HG03460 (cell line): Measurements from ENCODE around the gene HRH1.
"Not testable (repeated sequence)": the region's sequence is repeated elsewhere in the genome, so short reads cannot be mapped to it uniquely, and the experiment has no call there.

ENCODE experiments used
- ATAC-seq: cut with Tn5 transposase; IDR thresholded peaks from one replicate; pipeline ENCODE4 v1.9.1; 2021; ENCODE audit not compliant: unreplicated experiment

The HRH1 gene

DNA sequence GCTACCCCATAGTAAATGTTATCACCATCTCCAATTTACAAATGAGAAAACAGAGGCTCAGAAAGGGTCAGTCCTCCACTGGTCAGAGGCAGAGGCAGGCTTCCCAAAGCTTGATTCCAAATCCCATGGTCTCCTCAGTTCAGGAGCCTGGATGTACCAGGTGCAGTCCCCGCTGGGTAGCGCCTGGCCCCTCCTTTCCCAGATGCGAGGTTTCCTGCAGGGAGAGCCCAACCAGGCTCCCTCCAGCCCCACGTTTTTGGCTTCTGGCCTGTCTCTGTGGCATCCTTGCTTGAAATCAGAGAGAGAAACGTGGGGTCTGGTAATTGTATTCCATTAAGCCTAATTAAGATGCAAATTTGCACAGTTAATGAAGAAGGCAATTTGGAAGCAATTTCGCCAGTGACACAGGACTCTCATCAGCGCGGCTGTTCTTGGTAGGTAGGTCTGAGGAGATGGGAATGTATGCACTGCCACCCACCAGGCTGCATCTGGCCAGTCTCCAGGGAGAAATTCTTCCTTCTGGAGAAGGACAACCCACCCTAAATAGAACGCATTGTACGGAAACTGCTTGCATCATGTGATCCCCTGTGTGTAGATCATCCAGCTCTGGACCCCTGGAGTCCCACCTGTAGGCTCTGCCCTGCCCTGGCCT is 50.5 kb downstream of the HRH1 start:
- no peak for ATAC-seq

DNA sequence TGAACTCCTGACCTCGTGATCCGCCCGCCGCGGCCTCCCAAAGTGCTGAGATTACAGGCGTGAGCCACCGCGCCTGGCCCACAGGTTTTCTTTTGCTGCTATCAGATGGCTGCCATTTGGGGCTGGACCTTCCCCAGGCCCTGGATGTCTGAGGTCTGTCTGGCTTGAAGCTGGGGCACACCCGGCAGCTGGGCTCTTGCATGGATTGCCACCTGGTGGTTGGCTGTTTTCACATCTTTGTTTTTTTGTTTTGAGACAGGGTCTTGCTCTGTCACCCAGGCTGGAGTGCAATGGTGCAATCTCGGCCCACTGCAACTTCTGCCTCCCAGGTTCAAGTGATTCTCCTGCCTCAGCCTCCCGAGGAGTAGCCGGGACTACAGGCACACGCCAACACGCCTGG is 51.6 kb downstream of the HRH1 start:
- ATAC-seq = not testable (repeated sequence)

DNA sequence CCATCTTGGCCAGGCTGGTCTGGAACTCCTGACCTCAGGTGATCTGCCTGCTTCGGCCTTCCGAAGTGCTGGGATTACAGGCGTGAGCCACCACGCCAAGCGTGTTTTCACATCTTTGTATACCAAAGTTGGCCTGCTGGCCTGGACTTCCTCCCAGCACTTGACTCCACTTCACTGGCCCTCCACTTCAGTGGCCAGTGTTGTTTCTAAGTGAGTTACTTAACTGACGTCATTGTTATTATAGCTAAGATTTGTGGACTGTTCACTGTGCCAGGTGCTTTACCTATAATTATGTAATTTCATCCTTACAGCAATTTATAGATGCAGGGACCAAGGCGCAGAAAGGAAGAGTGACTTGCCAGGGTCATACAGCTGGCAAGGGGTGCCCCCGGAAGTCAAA is 52.0 kb downstream of the HRH1 start:
- ATAC-seq = no peak

DNA sequence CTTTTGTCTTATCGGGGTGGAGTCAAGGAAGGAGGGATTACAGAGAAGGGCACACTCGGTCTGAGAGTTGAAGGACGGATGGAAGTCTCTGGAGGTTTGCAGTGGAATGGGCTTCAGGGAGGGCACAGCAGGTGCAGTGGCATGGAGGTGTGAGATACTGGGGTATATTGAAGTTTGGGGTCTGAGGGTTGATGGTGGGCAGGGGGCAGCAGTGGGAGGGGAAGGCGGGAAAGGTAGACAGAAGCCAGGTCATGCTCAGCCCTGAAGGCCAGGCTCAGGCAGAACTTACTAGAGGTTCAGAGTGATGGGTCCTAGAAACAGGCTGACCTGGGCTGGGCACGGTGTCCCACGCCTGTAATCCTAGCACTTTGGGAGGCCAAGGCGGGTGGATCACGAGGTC is 52.7 kb downstream of the HRH1 start:
- ATAC-seq = no peak

DNA sequence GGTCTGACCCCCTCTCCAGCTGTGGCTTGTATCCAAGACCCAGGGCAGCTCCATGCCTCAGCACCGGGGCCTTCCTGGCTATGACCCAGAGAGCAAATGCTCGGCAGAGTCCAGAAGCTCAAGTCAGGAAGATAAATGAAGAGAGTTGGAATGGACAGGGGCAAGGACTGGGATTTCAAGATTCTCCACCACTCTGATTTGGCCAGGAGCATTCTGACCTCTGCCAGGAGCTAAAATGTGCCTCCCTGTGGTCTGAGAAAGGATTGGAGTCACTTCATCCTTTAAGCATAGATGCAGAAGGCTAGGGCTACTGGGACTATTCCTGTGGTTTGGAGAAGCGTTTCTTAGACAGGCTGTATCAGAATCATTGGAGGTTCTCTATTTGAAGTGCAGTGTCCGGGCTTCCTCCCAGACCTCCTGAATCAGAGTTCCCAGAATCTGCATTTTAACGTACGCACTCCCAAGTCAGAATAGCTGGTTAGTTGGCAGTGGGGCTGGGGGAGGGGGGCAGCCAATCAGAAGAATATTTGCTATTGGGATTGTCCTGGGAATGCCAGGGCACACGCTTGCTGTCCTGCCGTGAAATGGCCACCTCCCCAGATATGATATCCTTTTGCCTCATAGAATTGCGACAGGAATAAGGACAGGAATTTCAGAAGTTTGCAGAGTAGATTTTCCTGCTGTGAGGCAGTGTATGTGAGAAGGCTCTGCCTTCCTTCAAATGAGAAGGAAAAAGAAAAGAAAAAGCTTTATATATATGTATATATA is 57.4 kb downstream of the HRH1 start:
- ATAC-seq = no peak

DNA sequence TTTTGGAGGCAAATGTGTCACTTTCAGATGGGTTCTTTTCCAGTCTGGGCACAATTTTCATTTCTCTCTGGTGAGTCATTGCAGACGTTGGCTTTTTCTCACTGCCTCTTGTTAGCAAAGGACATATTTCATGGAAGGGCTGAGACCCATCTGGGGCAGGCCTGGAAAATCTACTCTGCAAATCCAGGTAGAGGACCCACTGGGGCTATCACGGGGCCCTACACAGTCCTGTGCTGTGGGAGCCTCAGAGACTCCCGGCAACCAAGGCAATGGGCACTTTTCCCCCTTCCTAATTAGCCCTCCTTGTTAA is 58.0 kb downstream of the HRH1 start:
- no peak for ATAC-seq

DNA sequence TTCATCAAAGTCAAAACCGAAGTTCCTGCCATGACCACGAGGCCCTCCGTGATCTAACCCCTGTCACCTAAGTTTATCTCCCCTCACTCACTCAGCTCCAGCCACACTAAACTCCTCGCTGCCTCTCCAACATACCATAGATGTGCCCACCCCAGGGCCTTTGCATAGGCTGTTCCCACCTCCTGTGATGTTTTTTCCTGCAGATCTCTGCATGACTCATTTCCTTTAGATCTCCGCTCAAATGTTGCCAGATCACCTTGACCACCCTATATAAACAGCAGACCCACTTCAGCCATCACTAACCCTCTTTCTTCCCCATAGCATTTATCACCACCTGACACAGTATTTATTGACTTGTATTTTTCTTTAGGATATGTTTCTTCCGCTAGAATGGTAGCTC is 58.5 kb downstream of the HRH1 start:
- no peak for ATAC-seq

DNA sequence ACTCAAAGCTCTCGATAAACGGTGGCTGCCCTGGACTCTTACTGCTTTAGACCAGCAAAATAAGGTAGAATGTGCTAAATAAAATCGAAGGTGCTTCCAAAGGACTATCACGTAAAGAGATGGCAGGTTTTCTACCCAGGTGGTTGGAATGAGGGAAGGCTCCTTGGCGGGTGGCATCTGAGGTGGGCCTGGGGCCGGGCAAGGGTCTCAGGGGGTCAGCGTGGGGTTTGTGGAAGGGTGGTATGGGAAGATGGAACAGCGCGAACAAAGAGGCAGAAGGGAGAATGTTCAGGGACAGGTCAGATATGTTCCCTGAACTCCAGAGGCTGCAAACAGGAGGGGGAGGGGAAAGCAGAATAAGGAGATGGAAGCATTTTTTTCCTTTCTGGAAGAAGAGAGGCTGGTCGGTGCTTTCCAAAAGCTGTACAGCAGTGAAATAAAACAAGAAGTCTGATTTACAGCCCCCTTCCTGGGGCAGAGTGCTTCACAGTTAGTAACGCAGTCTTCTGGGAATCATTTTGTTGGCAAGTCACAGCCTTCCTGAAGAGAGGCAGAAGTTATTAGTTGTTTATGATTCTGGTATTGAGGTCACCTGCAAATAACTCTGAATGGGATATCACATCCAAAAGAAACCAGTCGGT is 59.6 kb downstream of the HRH1 start:
- no peak for ATAC-seq

DNA sequence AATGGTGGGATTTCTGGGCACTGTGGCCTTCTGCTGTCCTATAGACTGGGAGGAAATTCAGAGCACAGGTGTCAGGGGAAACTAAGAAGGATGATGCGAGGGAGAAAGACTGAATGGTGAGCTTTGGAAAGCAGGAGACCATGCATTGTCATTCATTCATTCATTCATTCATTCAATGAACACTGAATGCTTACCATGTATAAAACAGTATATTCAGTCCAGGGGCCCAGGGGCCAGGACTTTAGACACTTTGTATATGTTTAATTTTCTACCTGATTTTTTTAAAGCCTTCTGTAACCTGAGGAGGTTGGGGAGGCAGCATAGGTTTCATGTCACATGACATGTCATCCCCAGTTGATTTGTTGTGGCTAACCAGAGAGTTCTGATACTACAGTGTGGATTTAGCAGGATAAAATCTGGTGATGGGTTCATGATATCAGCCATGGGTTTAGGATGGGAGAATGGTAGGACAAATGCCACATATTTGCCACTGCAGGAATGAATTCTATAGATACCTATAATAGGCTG is 60.2 kb downstream of the HRH1 start:
- ATAC-seq = no peak

DNA sequence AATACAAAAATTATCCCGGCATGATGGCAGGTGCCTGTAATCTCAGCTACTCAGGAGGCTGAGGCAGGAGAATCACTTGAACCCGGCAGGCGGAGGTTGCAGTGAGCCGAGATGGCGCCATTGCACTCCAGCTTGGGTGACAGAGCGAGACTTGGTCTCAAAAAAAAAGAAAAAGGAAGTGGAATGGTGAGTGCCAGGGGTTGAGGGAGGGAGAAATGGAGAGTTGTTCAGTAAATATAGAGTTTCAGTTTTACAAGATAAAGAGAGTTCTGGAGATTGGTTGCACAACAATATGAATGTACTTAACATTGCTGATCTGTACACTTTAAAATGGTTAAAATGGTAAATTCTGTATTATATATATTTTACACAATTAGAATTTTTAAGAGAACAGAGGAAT is 63.1 kb downstream of the HRH1 start:
- not testable (repeated sequence) for ATAC-seq

DNA sequence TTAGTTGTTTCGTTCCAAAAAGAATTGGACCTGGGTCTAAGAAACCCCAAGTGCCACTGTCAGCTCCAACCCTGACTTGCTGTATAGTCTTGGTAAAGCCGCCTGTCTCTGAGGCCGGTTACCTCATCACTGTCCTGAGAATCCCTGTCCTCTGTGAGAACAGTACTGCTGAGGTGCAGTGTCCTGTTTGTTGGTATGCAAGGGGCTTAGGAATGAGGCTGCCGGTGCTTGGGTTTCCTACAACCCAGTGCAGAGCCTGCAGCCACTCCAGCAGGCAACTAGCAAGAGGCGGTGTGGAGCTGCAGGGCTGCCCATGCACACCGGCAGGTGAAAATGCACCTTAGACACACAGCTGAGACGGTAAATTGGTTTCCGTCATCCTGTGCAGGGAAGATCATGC is 65.9 kb downstream of the HRH1 start:
- no peak for ATAC-seq

DNA sequence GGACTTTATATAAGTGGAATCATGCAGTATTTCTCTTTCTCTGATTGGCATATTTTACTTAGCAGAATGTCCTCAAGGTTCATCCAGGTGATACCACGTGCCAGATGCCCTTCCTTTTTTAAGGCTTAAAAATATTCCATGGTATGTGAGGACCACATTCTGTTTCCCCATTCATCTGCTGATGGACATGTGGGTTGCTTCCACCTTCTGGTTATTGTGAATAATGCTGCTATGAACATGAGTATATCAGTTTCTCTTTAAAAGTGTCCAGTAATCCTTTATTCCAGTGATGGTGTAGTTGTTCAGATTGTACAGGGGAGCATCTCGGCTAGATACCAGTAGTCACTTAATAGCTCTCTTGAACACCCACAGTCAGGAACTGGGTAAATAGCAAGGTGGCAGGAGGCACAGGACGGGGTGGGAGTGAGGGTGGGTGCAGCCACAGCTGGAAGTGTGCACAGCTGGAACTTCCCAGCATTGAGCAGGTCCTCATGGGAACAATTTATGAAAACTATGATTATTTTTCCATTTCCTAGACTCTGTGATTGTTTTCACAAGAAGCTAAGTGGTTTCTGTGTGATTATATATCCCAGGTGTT is 67.6 kb downstream of the HRH1 start:
- no peak for ATAC-seq

DNA sequence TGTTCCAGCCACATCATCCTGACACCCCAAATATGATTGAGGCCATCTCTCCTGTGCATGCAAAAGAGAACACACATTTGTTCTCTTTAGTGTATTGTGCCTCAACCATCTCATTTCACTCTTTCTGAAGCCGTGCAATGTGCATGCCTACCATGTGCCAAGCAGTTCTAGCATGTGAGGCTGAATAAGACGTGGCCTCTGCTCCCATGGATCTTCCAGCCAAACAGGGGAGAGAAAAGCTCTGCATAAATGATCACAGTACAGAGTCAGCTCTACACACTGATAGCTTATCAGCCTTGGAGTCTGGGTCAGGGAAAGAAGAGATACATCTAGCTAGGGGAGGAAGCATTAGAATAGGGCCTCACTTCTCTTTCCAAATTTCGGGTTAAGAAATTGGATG is 69.7 kb downstream of the HRH1 start:
- no peak for ATAC-seq

DNA sequence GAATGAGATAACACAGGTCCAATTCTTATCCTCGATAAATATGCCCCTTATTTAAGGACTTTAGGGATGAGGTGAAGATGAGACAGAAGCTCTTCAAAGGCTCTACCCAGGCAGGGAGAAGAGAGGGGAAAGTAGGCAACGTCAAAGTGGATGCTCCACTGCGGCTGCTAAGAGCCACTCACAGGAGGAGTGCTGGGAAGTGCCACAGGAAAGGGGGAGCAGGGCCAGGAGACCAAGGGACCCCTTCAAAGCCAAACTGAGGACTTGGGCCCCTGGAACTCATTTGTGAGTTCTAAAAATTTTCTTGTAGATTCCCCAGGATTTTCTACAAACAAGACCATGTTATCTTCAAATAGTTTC is 70.6 kb downstream of the HRH1 start:
- no peak for ATAC-seq

DNA sequence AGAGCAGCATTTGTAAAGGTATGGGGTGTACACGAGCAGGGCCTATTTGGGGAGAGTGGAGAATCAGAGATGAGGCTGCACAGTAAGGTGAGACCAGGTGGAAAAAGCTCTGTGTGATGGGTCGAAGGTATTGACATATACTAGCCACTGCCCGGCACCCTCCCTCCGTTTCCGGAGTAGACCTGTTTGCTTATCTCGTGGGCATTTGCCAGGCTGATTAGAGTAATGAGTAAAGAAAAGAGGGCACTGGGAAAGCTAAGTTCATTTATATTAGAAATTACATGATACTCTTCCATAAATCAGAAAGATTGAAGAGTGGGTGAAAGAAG is 71.7 kb downstream of the HRH1 start:
- no peak for ATAC-seq

DNA sequence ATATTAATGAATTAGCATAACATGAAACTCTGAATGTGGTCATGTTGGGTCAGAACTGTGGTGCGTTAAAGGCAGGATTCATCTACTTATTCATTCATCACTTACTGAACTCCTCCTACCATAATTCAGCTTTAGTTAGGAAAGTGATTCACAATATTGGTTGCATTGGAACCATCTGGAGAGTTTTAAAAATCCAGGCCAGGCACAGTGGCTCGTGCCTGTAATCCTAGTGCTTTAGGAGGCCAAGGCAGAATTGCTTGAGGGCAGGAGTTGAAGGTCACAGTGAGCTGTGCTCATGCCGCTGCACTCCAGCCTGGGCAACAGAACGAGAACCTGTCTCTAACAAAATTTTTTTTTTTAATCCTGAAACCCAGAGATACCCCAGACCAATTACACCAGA is 73.7 kb downstream of the HRH1 start:
- no peak for ATAC-seq

DNA sequence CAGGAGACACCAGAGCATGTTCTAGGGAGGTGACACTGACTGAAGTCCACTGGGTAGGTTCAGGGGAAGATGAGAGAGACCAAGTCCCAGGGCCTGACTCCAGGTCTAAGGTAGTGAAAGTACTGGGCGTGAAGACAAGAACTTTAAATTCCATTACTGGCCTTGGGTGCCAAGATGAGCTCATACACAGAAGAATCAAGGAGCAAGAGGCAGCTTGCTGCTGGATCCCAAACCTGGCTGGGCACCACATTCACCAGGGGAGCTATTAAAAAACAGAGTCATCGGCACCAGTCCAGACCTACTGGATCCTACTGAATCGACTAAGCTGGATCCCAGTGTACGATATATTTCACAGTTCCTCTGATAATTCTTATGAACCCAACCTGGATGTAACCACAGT is 75.8 kb downstream of the HRH1 start:
- ATAC-seq = no peak

DNA sequence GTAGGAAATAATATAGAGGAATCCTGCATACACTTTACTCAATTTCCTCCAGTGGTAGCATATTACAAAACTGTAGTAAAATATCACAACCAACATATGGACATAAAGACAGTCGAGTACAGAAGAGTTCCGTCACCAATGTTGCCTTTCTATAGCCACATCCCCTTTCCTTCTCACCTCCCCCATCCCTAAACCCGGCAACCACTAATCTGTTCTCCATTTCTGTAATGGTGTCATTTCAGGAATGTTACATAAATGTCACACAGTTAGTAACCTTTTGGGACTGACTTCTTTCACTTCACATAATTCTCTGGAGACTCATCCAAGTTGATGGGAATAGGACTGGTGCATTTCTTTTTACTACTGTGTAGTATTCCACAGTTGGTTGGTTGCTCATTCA is 76.5 kb downstream of the HRH1 start:
- no peak for ATAC-seq

DNA sequence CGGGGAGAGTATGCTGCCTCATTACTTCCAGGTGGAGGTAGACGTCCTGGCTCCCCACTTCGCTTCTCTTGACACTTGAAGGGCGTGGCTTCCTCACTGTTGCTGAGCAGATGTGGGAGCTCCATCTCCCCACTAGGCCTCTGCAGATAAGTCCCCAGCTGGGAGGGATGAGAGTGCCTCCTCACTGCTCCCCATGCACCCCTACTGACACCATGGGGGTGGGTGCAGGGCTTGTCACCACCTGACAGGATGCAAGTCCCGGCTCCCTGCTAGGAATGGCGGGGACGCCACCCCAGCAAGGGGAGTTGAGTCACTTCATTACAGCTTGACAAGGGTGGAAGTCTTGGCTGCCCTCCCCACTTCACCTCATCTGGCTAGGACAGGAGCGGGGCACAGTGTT is 81.1 kb downstream of the HRH1 start:
- ATAC-seq = no peak

DNA sequence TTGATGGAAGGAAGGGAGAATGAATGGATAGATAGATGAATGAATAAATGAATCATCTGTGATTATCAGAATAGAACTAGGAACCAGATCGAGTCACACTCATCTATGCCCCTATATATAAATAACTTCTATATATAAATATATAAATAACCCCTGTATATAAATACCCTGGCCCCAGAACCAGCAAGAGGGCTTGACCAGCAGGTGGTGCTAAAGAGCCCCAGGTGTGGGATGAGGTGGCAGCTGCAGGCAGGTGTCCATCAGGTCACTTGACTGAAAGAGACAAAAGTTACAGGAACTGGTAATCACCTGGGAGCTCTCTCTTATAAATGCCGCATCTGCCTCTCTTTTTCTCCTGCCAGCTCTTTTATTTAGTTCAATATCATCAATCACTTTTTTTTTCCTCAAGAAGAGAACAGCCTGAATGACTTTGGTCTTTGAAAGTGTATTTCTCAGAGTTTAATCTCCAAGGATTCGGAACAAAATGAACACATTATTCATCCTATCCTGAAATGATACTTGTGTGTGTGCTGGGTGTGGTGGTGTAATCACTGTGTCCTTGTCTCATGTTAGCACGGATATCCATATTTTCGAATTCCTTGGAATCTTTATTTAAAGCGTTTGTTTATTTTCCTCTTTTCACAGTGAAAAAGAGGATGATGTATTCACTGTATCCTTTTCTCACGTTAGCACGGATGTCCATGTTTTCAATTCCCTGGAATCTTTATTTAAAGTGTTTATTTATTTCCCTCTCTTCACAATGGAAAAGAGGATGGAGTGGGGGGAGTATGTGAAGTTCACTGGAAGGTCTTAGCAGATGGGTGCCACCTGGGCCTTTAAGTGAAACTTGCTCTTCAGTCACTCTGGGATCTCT is 82.5 kb downstream of the HRH1 start:
- no peak for ATAC-seq

DNA sequence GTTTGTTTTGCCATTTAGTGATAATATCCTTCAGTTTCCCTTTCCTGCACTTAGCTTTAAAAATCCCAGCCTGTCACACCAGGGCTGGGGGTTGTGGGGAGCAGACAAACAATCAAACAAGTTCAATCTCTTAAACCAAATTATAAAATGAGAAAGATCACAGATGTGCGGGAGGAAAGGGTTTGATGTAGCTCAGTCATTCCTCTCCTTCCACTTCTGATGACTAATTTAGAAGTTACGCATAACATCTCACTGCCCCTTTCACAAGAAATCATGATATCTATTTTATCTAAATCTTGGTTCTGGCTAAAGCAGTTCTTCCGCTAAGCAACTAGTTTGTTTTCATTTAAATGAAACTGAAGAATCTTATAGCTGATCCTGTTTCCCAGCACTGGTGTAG is 83.8 kb downstream of the HRH1 start:
- ATAC-seq = no peak
